HCT116 (cell line): ENCODE measurements around the gene PGK2. TPM values are rescaled to one million over a fixed set of nuclear protein-coding genes. Genes with fewer than 3 reads are reported as not detected.

Experiments used
- ATAC-seq: fragments of 200-7000 bp; cut with Tn5 transposase; 2 replicates; pipeline ENCODE4 v1.9.1; 2020; ENCODE audit warnings: mild to moderate bottlenecking, moderate library complexity
- BruUV-seq: library from RNA; stranded (reverse); fragments of 400-500 nt; replicated peaks from 2 replicates; lab custom pipeline; 2021; lab: Mats Ljungman, UMichigan
- CTCF ChIA-PET: fragments of 300-600 bp; sonication (Branson Sonifier 250); formaldehyde crosslinking; loops from one replicate; lab custom pipeline; 2021; ENCODE audit warnings: antibody characterized with exemption; lab: Charles Lee
- POLR2A ChIA-PET: fragments of 300-600, 350-600 bp; sonication (Branson Sonifier 250); formaldehyde crosslinking; loops from one replicate; lab custom pipeline; 2021; ENCODE audit warnings: antibody characterized with exemption; lab: Charles Lee
- RAD21 ChIA-PET, 2 experiments: fragments of 300-600 bp; sonication (Branson Sonifier 250); formaldehyde crosslinking; loops; one replicate each; lab custom pipeline; 2023; ENCODE audit warnings: low total read pairs in 2 of 2; ENCODE audit not compliant: uncharacterized antibody in 2 of 2, unreplicated experiment in 2 of 2, low non-redundant PET in 1 of 2; lab: Charles Lee
- DNase-seq: peaks from one replicate; pipeline ENCODE4 v3.0.0-alpha.2; 2010; ENCODE audit warnings: low read depth, low spot score
- H2AFZ ChIP-seq: fragments of 200-600 bp; shearing (Covaris generic), sonication (generic); 2 replicates; pipeline ENCODE4 v1.6.1; 2017; ENCODE audit warnings: low read depth, mixed run types, mixed read lengths, antibody characterized with exemption, low read length; ENCODE audit not compliant: poor library complexity, severe bottlenecking
- H3K27ac ChIP-seq: 2 replicates; pipeline ENCODE4 v1.5.1; 2012; ENCODE audit warnings: low read depth, low read length
- H3K27me3 ChIP-seq: fragments of 200-600 bp; sonication (generic); 2 replicates; pipeline ENCODE4 v1.6.1; 2016; ENCODE audit warnings: mixed run types, low read length, mixed read lengths; ENCODE audit not compliant: insufficient read depth
- H3K36me3 ChIP-seq, 2 experiments: fragments of 200-500 bp in 1 of 2; fragments of 200-600 bp in 1 of 2; sonication (Bioruptor generic) in 1 of 2; sonication (generic) in 1 of 2; 2 replicates each; pipeline versions ENCODE4 v1.5.1 to v1.6.1; 2014 to 2016; ENCODE audit warnings: low read length in 2 of 2, inconsistent platforms in 1 of 2, mixed read lengths in 1 of 2, mixed run types in 1 of 2; ENCODE audit not compliant: insufficient read depth in 2 of 2, control insufficient read depth in 1 of 2
- H3K4me1 ChIP-seq, 2 experiments: fragments of 200-600 bp in 1 of 2; sonication (generic) in 1 of 2; 2 replicates each; pipeline versions ENCODE4 v1.5.1 to v1.6.1; 2012 to 2017; ENCODE audit warnings: low read length in 2 of 2, inconsistent platforms in 1 of 2, mild to moderate bottlenecking in 1 of 2, mixed read lengths in 1 of 2, mixed run types in 1 of 2, moderate library complexity in 1 of 2; ENCODE audit not compliant: insufficient read depth in 2 of 2, control insufficient read depth in 1 of 2
- H3K4me2 ChIP-seq: fragments of 200-600 bp; sonication (generic); 2 replicates; pipeline ENCODE4 v1.6.1; 2017; ENCODE audit warnings: mixed run types, low read length, mixed read lengths
- H3K4me3 ChIP-seq, 2 experiments: fragments of 200-600 bp in 1 of 2; sonication (generic) in 1 of 2; replicated peaks in 1 of 2; 2 replicates each; pipeline ENCODE4 v1.5.1; 2011 to 2016; ENCODE audit warnings: low read length in 2 of 2, control low read depth in 1 of 2, low read depth in 1 of 2, mild to moderate bottlenecking in 1 of 2, mixed read lengths in 1 of 2, mixed run types in 1 of 2
- H3K79me2 ChIP-seq: fragments of 200-600 bp; sonication (generic); 2 replicates; pipeline ENCODE4 v1.6.1; 2017; ENCODE audit warnings: mild to moderate bottlenecking, mixed run types, low read length, moderate library complexity, mixed read lengths; ENCODE audit not compliant: insufficient read depth
- H3K9ac ChIP-seq: fragments of 200-600 bp; sonication (generic); 2 replicates; pipeline ENCODE4 v1.6.1; 2016; ENCODE audit warnings: low read length, mixed read lengths
- H3K9me2 ChIP-seq: fragments of 200-600 bp; sonication (generic), shearing (Covaris generic); 2 replicates; pipeline ENCODE4 v1.6.1; 2017; ENCODE audit warnings: mixed run types, mild to moderate bottlenecking, moderate library complexity; ENCODE audit not compliant: insufficient read depth
- H3K9me3 ChIP-seq, 2 experiments: fragments of 200-500 bp in 1 of 2; fragments of 200-600 bp in 1 of 2; sonication (Bioruptor generic) in 1 of 2; sonication (generic) in 1 of 2; 2 replicates each; pipeline ENCODE4 v1.6.1; 2014 to 2017; ENCODE audit warnings: low read length in 2 of 2, mixed read lengths in 2 of 2, inconsistent platforms in 1 of 2, low read depth in 1 of 2, mild to moderate bottlenecking in 1 of 2, mixed run types in 1 of 2, moderate library complexity in 1 of 2; ENCODE audit not compliant: control insufficient read depth in 1 of 2, insufficient read depth in 1 of 2
- H4K20me1 ChIP-seq: fragments of 200-600 bp; sonication (generic), shearing (Covaris generic); 2 replicates; pipeline ENCODE4 v1.6.1; 2017; ENCODE audit warnings: mixed run types, mild to moderate bottlenecking, moderate library complexity; ENCODE audit not compliant: insufficient read depth
- CEBPB ChIP-seq: IDR thresholded peaks from 2 replicates; pipeline ENCODE4 v1.6.1; 2012; ENCODE audit warnings: low read depth
- EGR1 ChIP-seq: IDR thresholded peaks from 2 replicates; pipeline ENCODE4 v1.6.1; 2012; ENCODE audit warnings: low read depth
- ELF1 ChIP-seq: IDR thresholded peaks from 2 replicates; pipeline ENCODE4 v1.6.1; 2012; ENCODE audit warnings: low read depth, borderline replicate concordance
- EZH2 ChIP-seq: fragments of 200-600 bp; sonication (generic); IDR thresholded peaks from 2 replicates; pipeline ENCODE4 v1.6.1; 2017; ENCODE audit warnings: antibody characterized with exemption, mixed run types
- EZH2phosphoT487 ChIP-seq: fragments of 200-600 bp; IDR thresholded peaks from 2 replicates; pipeline ENCODE4 v1.6.1; 2018; ENCODE audit warnings: antibody characterized with exemption, borderline replicate concordance
- FOSL1 ChIP-seq: IDR thresholded peaks from 2 replicates; pipeline ENCODE4 v1.6.1; 2012; ENCODE audit warnings: low read depth
- JUND ChIP-seq: IDR thresholded peaks from 2 replicates; pipeline ENCODE4 v1.6.1; 2012
- POLR2AphosphoS5 ChIP-seq: IDR thresholded peaks from 2 replicates; pipeline ENCODE4 v1.6.1; 2011; ENCODE audit warnings: mild to moderate bottlenecking, low read depth, low read length, moderate library complexity
- RAD21 ChIP-seq: IDR thresholded peaks from 2 replicates; pipeline ENCODE4 v1.6.1; 2012; ENCODE audit warnings: low read depth, mild to moderate bottlenecking
- SIN3A ChIP-seq: IDR thresholded peaks from 2 replicates; pipeline ENCODE4 v1.6.1; 2012; ENCODE audit warnings: low read depth
- SRF ChIP-seq: IDR thresholded peaks from 2 replicates; pipeline ENCODE4 v1.6.1; 2012; ENCODE audit warnings: low read depth
- TCF7L2 ChIP-seq: IDR thresholded peaks from 2 replicates; pipeline ENCODE4 v1.7.0; 2011; ENCODE audit warnings: borderline replicate concordance, inconsistent platforms; ENCODE audit not compliant: insufficient read depth, insufficient read length; ENCODE audit errors: extremely low read depth
- YY1 ChIP-seq: IDR thresholded peaks from 2 replicates; pipeline ENCODE4 v1.6.1; 2011; ENCODE audit warnings: low read length, low read depth, moderate library complexity, mild to moderate bottlenecking; ENCODE audit not compliant: insufficient replicate concordance; ENCODE audit errors: extremely low read depth
- ZFX ChIP-seq: fragments of 450-650 bp; IDR thresholded peaks from 2 replicates; pipeline ENCODE4 v1.6.1; 2017
- ZNF274 ChIP-seq: fragments of 200-500 bp; sonication (Bioruptor generic); IDR thresholded peaks from 2 replicates; pipeline ENCODE4 v1.6.1; 2014; ENCODE audit warnings: mild to moderate bottlenecking, low read depth, low read length, inconsistent platforms
- intact Hi-C: fragments of 100-400 bp; cut with micrococcal nuclease; formaldehyde crosslinking; loops from 2 replicates; pipeline ENCODE4 v1.10.0; 2022
- total RNA-seq: library from RNA; stranded (reverse); gene quantifications from one replicate; pipeline ENCODE4 v1.2.1, GENCODE V29; 2021; ENCODE audit not compliant: unreplicated experiment
- TF ChIP-seq, protein P1 (sequence below), 3 experiments: fragments of 200-600 bp in 1 of 3; sonication (generic) in 1 of 3; IDR thresholded peaks in 2 of 3; conservative IDR thresholded peaks in 1 of 3; 2 replicates each; pipeline ENCODE4 v1.5.1; 2012 to 2017; ENCODE audit warnings: low read depth in 2 of 3, low read length in 2 of 3, antibody characterized with exemption in 1 of 3, borderline replicate concordance in 1 of 3, control low read depth in 1 of 3, mild to moderate bottlenecking in 1 of 3, mixed read lengths in 1 of 3, mixed run types in 1 of 3, moderate library complexity in 1 of 3; ENCODE audit not compliant: insufficient read depth in 1 of 3
- TF ChIP-seq, protein P2 (sequence below): IDR thresholded peaks from 2 replicates; pipeline ENCODE4 v1.6.1; 2011; ENCODE audit warnings: mild to moderate bottlenecking, low read length, moderate library complexity; ENCODE audit not compliant: insufficient replicate concordance; ENCODE audit errors: extremely low read depth
- TF ChIP-seq, protein P3 (sequence below): IDR thresholded peaks from 2 replicates; pipeline ENCODE4 v1.6.1; 2012
- TF ChIP-seq, protein P4 (sequence below): IDR thresholded peaks from 2 replicates; pipeline ENCODE4 v1.6.1; 2012; ENCODE audit warnings: low read depth
- TF ChIP-seq, protein P5 (sequence below): IDR thresholded peaks from 2 replicates; pipeline ENCODE4 v1.6.1; 2012

The PGK2 gene
- total RNA-seq, 1 experiment from 2014 or later: not detected

DNA sequence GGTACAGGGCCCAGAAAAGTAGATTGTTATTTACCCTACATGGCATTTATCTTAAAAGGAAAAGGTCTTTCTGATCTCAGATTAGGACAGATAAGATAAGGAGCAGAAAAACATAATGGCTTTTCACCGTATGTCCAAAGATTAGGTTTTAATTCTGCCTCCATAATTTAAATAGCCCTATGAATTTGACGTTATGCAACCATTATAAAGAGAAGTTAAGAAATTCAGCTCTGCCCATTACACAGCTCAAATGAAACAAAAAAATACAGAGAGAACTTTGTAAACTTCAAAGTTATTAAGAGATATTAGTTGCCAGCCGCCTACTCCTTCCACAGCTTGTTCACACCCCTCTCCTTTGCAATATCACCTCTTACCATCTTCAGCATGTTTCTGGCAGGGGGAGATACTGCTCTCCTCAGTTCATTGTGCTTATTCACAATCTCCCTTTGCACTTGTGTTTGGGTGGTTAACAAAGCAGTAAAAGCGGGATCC is 51.0 kb downstream of the PGK2 start:
- Histone ChIP-seq H3K4me2 (no peak overlapping the region), H3K4me3 (no peak overlapping the region), H3K4me1 (no peaks in the 10 kb centered on the region), H3K9me2 (no peaks in the 10 kb centered on the region), H2AFZ (no peak overlapping the region), H3K36me3 (no peaks in the 10 kb centered on the region), H3K27me3 (no peaks in the 10 kb centered on the region), H3K9me3 (no peaks in the 10 kb centered on the region), H3K9ac (no peak overlapping the region), H3K79me2 (no peaks in the 10 kb centered on the region), H3K27ac (no peak overlapping the region), H4K20me1 (no peaks in the 10 kb centered on the region)
- ChIA-PET POLR2A (no interaction called here), CTCF (no interaction called here), RAD21 (no interaction called here)
- no TSS peak for BruUV-seq
- ATAC-seq (no peak), DNase-seq (no peak)
- TF ChIP-seq JUND (no peak), EGR1 (no peak), YY1 (no peak), ZNF274 (no peak), CEBPB (no peak), SRF (no peak), ZFX (no peak), EZH2phosphoT487 (no peak), POLR2AphosphoS5 (no peak), SIN3A (no peak), RAD21 (no peak), EZH2 (no peak), ELF1 (no peak), TCF7L2 (no peak), FOSL1 (no peak)
- TF ChIP-seq, protein P1, sequence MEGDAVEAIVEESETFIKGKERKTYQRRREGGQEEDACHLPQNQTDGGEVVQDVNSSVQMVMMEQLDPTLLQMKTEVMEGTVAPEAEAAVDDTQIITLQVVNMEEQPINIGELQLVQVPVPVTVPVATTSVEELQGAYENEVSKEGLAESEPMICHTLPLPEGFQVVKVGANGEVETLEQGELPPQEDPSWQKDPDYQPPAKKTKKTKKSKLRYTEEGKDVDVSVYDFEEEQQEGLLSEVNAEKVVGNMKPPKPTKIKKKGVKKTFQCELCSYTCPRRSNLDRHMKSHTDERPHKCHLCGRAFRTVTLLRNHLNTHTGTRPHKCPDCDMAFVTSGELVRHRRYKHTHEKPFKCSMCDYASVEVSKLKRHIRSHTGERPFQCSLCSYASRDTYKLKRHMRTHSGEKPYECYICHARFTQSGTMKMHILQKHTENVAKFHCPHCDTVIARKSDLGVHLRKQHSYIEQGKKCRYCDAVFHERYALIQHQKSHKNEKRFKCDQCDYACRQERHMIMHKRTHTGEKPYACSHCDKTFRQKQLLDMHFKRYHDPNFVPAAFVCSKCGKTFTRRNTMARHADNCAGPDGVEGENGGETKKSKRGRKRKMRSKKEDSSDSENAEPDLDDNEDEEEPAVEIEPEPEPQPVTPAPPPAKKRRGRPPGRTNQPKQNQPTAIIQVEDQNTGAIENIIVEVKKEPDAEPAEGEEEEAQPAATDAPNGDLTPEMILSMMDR (IDR thresholded peaks at IDR 0.05 in 2 of 3, conservative IDR thresholded peaks at IDR 0.05 in 1 of 3; ENCODE audit: borderline replicate concordance in 1 of 3, insufficient read depth in 1 of 3, low read depth in 2 of 3, low read length in 2 of 3): no peak
- TF ChIP-seq, protein P2, sequence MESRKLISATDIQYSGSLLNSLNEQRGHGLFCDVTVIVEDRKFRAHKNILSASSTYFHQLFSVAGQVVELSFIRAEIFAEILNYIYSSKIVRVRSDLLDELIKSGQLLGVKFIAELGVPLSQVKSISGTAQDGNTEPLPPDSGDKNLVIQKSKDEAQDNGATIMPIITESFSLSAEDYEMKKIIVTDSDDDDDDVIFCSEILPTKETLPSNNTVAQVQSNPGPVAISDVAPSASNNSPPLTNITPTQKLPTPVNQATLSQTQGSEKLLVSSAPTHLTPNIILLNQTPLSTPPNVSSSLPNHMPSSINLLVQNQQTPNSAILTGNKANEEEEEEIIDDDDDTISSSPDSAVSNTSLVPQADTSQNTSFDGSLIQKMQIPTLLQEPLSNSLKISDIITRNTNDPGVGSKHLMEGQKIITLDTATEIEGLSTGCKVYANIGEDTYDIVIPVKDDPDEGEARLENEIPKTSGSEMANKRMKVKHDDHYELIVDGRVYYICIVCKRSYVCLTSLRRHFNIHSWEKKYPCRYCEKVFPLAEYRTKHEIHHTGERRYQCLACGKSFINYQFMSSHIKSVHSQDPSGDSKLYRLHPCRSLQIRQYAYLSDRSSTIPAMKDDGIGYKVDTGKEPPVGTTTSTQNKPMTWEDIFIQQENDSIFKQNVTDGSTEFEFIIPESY: no peak
- TF ChIP-seq, protein P3, sequence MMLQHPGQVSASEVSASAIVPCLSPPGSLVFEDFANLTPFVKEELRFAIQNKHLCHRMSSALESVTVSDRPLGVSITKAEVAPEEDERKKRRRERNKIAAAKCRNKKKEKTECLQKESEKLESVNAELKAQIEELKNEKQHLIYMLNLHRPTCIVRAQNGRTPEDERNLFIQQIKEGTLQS: no peak
- TF ChIP-seq, protein P4, sequence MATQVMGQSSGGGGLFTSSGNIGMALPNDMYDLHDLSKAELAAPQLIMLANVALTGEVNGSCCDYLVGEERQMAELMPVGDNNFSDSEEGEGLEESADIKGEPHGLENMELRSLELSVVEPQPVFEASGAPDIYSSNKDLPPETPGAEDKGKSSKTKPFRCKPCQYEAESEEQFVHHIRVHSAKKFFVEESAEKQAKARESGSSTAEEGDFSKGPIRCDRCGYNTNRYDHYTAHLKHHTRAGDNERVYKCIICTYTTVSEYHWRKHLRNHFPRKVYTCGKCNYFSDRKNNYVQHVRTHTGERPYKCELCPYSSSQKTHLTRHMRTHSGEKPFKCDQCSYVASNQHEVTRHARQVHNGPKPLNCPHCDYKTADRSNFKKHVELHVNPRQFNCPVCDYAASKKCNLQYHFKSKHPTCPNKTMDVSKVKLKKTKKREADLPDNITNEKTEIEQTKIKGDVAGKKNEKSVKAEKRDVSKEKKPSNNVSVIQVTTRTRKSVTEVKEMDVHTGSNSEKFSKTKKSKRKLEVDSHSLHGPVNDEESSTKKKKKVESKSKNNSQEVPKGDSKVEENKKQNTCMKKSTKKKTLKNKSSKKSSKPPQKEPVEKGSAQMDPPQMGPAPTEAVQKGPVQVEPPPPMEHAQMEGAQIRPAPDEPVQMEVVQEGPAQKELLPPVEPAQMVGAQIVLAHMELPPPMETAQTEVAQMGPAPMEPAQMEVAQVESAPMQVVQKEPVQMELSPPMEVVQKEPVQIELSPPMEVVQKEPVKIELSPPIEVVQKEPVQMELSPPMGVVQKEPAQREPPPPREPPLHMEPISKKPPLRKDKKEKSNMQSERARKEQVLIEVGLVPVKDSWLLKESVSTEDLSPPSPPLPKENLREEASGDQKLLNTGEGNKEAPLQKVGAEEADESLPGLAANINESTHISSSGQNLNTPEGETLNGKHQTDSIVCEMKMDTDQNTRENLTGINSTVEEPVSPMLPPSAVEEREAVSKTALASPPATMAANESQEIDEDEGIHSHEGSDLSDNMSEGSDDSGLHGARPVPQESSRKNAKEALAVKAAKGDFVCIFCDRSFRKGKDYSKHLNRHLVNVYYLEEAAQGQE: no peak
- TF ChIP-seq, protein P5, sequence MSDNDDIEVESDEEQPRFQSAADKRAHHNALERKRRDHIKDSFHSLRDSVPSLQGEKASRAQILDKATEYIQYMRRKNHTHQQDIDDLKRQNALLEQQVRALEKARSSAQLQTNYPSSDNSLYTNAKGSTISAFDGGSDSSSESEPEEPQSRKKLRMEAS: no peak
- intact Hi-C loops: no loop called here
